ENCODE data around the gene SMIM36.

The SMIM36 gene

DNA sequence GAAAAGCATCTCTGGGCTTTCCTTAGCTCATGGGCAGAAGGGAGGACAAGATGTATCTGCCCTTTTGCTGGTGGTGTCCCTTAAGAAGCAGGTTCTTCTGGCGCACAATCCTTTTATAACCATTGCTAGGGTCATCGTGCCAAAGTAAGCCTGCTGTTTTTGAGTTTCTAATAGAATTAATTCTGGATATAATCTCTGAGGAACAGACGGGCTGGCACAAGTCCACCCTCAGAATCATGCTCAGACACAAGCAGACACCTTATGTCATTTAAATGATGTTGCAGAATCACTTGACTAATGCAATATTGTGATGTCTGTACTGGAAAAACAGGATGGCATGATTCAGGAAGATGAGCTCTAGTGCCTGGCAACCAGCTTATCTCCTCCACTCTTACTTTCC lies 70.9 kb downstream of the SMIM36 start:
- TF ChIP-seq, protein P1, sequence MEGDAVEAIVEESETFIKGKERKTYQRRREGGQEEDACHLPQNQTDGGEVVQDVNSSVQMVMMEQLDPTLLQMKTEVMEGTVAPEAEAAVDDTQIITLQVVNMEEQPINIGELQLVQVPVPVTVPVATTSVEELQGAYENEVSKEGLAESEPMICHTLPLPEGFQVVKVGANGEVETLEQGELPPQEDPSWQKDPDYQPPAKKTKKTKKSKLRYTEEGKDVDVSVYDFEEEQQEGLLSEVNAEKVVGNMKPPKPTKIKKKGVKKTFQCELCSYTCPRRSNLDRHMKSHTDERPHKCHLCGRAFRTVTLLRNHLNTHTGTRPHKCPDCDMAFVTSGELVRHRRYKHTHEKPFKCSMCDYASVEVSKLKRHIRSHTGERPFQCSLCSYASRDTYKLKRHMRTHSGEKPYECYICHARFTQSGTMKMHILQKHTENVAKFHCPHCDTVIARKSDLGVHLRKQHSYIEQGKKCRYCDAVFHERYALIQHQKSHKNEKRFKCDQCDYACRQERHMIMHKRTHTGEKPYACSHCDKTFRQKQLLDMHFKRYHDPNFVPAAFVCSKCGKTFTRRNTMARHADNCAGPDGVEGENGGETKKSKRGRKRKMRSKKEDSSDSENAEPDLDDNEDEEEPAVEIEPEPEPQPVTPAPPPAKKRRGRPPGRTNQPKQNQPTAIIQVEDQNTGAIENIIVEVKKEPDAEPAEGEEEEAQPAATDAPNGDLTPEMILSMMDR (IDR thresholded peaks at IDR 0.05; ENCODE audit: insufficient read depth, low read length, poor library complexity, severe bottlenecking), result no peak
- DNase-seq (ENCODE audit: extremely low read depth, insufficient read length), result no peak
- H3K36me3 ChIP-seq (ENCODE audit: control insufficient read depth, insufficient read depth, low read length), result no peaks in the 10 kb centered on the region
- H3K27me3 ChIP-seq (replicated peaks; ENCODE audit: control insufficient read depth, insufficient read depth, low read length), result no peaks in the 10 kb centered on the region
- no peak overlapping the region for H3K4me3 ChIP-seq (replicated peaks; ENCODE audit: low read depth, low read length)

DNA sequence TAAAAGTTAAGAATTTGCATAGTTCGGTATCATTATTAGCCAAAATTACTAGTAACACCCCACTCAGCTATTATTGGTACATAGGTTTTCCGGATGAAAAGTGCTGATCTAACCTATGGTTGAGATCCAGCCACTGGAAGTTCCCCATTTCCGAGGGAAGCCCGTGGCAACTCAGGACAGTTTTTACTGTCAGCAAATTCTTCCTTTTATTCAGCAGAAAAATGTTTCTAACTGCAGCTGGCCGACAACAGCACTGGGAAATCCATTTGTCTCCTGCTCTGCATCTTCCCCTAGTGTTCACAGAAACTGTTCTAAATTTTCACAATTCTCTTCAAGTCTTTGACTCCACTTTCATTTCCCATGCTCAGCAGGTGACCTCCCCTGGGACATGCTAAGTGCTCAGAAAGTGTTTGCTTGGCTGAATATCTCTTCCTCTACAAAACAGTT lies 74.1 kb downstream of the SMIM36 start:
- TF ChIP-seq, protein P1 (IDR thresholded peaks at IDR 0.05; ENCODE audit: insufficient read depth, low read length, poor library complexity, severe bottlenecking), result no peak
- peak; percentile 63 for DNase-seq (ENCODE audit: extremely low read depth, insufficient read length)
- Histone ChIP-seq H3K27me3 (replicated peaks; ENCODE audit: control insufficient read depth, insufficient read depth, low read length) (no peaks in the 10 kb centered on the region), H3K4me3 (replicated peaks; ENCODE audit: low read depth, low read length) (peak overlapping the region; percentile 39; the same call in 1 of the 2 replicates), H3K36me3 (ENCODE audit: control insufficient read depth, insufficient read depth, low read length) (no peaks in the 10 kb centered on the region)

DNA sequence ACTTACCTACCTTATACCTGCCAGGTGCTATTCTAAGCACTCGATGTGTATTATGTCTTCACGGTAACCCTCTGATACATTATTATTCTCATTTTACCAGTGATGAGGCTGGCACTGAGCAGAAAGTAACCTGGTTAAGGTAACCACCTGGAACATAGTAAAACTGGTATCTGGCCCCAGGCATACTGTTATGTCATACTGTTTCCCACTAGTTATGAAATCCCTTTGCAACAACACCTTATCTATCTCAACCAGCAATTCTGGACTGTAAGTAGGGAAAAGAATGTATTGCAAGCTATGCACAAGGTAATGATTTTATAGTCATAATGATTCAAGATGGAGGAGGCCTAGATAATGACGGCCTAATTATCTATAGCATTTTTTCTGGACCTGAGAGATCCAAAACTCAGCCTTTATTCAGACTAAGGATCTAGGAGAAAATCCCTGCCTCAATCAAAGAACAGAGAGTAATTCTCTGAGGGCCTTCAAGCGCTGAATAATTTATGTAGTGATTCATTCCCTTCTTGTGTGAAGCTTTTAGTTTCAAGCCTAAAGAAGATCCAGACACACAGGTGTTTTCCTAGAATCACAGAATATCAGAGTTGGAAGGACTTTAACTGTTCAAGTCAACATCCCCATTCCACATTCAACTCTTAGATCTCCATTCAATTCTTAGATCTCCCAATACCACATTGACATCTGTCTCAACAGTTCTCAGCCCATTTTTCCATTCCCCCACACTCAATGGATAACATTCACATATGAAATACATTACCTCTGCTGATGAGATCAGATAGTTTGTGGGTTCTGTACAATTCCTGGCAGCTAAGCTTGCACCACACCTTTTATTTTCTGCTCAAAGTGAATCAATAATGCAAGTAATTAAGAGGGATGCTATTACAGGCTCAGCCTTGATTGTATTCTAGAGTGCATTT lies 74.8 kb downstream of the SMIM36 start:
- H3K4me3 ChIP-seq (replicated peaks; ENCODE audit: low read depth, low read length), result peak overlapping the region; percentile 39
- TF ChIP-seq, protein P1 (IDR thresholded peaks at IDR 0.05; ENCODE audit: insufficient read depth, low read length, poor library complexity, severe bottlenecking), result no peak
- no peak for DNase-seq (ENCODE audit: extremely low read depth, insufficient read length)
- no peaks in the 10 kb centered on the region for H3K27me3 ChIP-seq (replicated peaks; ENCODE audit: control insufficient read depth, insufficient read depth, low read length)
- no peaks in the 10 kb centered on the region for H3K36me3 ChIP-seq (ENCODE audit: control insufficient read depth, insufficient read depth, low read length)

DNA sequence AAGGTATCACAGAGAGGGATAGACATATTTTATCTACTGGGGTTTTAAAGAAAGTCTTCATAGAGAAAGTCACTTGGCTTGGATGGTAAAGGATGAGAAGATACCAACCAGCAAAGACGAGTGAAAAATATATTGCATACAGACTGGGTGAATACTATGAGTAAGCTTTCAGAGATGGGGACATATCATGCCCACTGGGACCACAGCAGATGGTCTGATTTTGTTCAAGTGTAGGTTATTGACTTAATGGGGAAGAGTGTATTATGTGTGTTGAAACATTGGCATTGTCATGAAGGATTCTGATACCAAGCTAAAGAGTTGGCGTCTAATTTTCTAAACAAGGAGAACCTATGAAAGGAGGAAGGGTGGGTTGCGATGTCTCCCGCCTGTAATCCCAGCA lies 75.8 kb downstream of the SMIM36 start:
- TF ChIP-seq, protein P1 (IDR thresholded peaks at IDR 0.05; ENCODE audit: insufficient read depth, low read length, poor library complexity, severe bottlenecking), result no peak
- no peak overlapping the region for H3K4me3 ChIP-seq (replicated peaks; ENCODE audit: low read depth, low read length)
- H3K36me3 ChIP-seq (ENCODE audit: control insufficient read depth, insufficient read depth, low read length), result no peaks in the 10 kb centered on the region
- no peak for DNase-seq (ENCODE audit: extremely low read depth, insufficient read length)
- H3K27me3 ChIP-seq (replicated peaks; ENCODE audit: control insufficient read depth, insufficient read depth, low read length), result no peaks in the 10 kb centered on the region

DNA sequence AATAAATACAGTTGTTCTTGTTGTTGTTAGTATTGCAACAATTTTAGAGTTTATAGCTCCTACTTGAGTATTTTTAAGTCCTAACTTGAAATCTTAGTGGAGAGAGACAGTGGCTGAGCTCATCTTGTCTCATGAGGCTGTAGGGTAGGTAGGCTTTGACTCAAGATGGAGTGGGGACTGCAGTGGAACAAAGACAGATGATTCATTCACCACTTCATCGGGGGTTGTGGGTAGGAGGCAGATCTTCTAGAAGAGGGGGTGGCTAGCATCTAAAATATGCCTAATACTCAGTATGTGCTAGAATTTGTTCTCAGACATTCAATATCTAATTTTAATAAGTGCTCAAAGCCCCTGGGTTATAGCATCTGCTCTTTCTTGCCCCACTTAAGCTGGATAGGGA lies 76.5 kb downstream of the SMIM36 start:
- DNase-seq (ENCODE audit: extremely low read depth, insufficient read length), result no peak
- TF ChIP-seq, protein P1 (IDR thresholded peaks at IDR 0.05; ENCODE audit: insufficient read depth, low read length, poor library complexity, severe bottlenecking), result no peak
- Histone ChIP-seq H3K4me3 (replicated peaks; ENCODE audit: low read depth, low read length) (no peak overlapping the region), H3K36me3 (ENCODE audit: control insufficient read depth, insufficient read depth, low read length) (no peaks in the 10 kb centered on the region), H3K27me3 (replicated peaks; ENCODE audit: control insufficient read depth, insufficient read depth, low read length) (no peaks in the 10 kb centered on the region)
